Keratinocyte (primary cell): Measurements from ENCODE around the gene OR2S2. TPM values are rescaled to one million over a fixed set of nuclear protein-coding genes. Genes with fewer than 3 reads are reported as not detected.
"Not testable (repeated sequence)": the region's sequence is repeated elsewhere in the genome, so short reads cannot be mapped to it uniquely, and the experiment has no call there.

Source experiments
- DNase-seq: peaks from one replicate; pipeline ENCODE4 v3.0.0-alpha.2; 2011; ENCODE audit warnings: low read depth, missing footprints, low spot score
- FAIRE-seq: peaks from 2 replicates; lab custom pipeline; 2011; peaks lifted over from hg19 to GRCh38; lab: Jason Lieb, UNC
- H2AFZ ChIP-seq: 2 replicates; pipeline ENCODE4 v1.6.0; 2012; ENCODE audit warnings: low read length, control low read depth, inconsistent platforms; ENCODE audit not compliant: control insufficient read depth
- H3K27ac ChIP-seq: 2 replicates; pipeline ENCODE4 v1.5.1; 2011; ENCODE audit warnings: low read length; ENCODE audit not compliant: control insufficient read depth, insufficient read depth
- H3K27me3 ChIP-seq: 3 replicates; pipeline ENCODE4 v1.6.0; 2011; ENCODE audit warnings: low read length; ENCODE audit not compliant: control insufficient read depth, insufficient read depth; ENCODE audit errors: extremely low read depth
- H3K36me3 ChIP-seq, 2 experiments: 2 replicates in 1 of 2; 3 replicates in 1 of 2; pipeline ENCODE4 v1.5.1; 2011; ENCODE audit warnings: low read length in 2 of 2, mild to moderate bottlenecking in 1 of 2; ENCODE audit not compliant: control insufficient read depth in 2 of 2, insufficient read depth in 2 of 2; ENCODE audit errors: extremely low read depth in 1 of 2
- H3K4me1 ChIP-seq: 3 replicates; pipeline ENCODE4 v1.5.1; 2011; ENCODE audit warnings: low read length; ENCODE audit not compliant: control insufficient read depth, insufficient read depth; ENCODE audit errors: extremely low read depth
- H3K4me2 ChIP-seq: 3 replicates; pipeline ENCODE4 v1.6.0; 2011; ENCODE audit warnings: low read depth, low read length; ENCODE audit not compliant: control insufficient read depth, insufficient read depth; ENCODE audit errors: extremely low read depth
- H3K4me3 ChIP-seq, 3 experiments: fragments of 200-600 bp in 1 of 3; sonication (generic) in 1 of 3; 2 replicates in 2 of 3; 3 replicates in 1 of 3; pipeline ENCODE4 v1.5.1; 2011 to 2016; ENCODE audit warnings: low read length in 3 of 3, mild to moderate bottlenecking in 3 of 3, control low read depth in 2 of 3, inconsistent platforms in 1 of 3, low read depth in 1 of 3, mixed read lengths in 1 of 3, mixed run types in 1 of 3, moderate library complexity in 1 of 3; ENCODE audit not compliant: control insufficient read depth in 2 of 3, insufficient read depth in 2 of 3; ENCODE audit errors: extremely low read depth in 1 of 3
- H3K79me2 ChIP-seq: 2 replicates; pipeline ENCODE4 v1.6.0; 2012; ENCODE audit warnings: low read length; ENCODE audit not compliant: control insufficient read depth, insufficient read depth
- H3K9ac ChIP-seq: 3 replicates; pipeline ENCODE4 v1.6.0; 2011; ENCODE audit warnings: low read length; ENCODE audit not compliant: control insufficient read depth, insufficient read depth; ENCODE audit errors: extremely low read depth
- H3K9me1 ChIP-seq: 3 replicates; pipeline ENCODE4 v1.6.0; 2011; ENCODE audit warnings: low read length; ENCODE audit not compliant: control insufficient read depth, insufficient read depth; ENCODE audit errors: extremely low read depth
- H3K9me3 ChIP-seq: 2 replicates; pipeline ENCODE4 v1.5.1; 2012; ENCODE audit warnings: low read depth, low read length; ENCODE audit not compliant: control insufficient read depth
- H4K20me1 ChIP-seq: 3 replicates; pipeline ENCODE4 v1.6.0; 2011; ENCODE audit warnings: low read length; ENCODE audit not compliant: control insufficient read depth, insufficient read depth; ENCODE audit errors: extremely low read depth
- EZH2 ChIP-seq: IDR thresholded peaks from one replicate; pipeline ENCODE4 v1.6.1; 2012; ENCODE audit warnings: inconsistent platforms, mild to moderate bottlenecking, low read length, moderate library complexity
- dilution Hi-C: fragments of 300-500 bp; cut with MboI; formaldehyde crosslinking; loops from one replicate; pipeline ENCODE4 v1.7.0; 2020; ENCODE audit warnings: low sequenced_read_pairs; ENCODE audit not compliant: extremely low pct_ligation_motif_present
- polyA plus RNA-seq, 5 experiments: library from polyadenylated mRNA; depleted of rRNA in 3 of 5; stranded (reverse) in 3 of 5; stranded (forward) in 1 of 5; unstranded in 1 of 5; fragments of >200 nt; gene quantifications; 1 replicate in 1 of 5; 2 replicates in 3 of 5; 3 replicates in 1 of 5; pipeline versions ENCODE4 v1.2.1 to v1.2.3, GENCODE V29; 2011 to 2012; ENCODE audit warnings: missing spikeins in 2 of 5, low read depth in 1 of 5, low replicate concordance in 1 of 5
- TF ChIP-seq, protein P1 (sequence below), 3 experiments: IDR thresholded peaks in 1 of 3; conservative IDR thresholded peaks in 1 of 3; optimal IDR thresholded peaks in 1 of 3; 2 replicates in 2 of 3; 3 replicates in 1 of 3; pipeline versions ENCODE3 to v1.5.1; 2011; ENCODE audit warnings: low read length in 3 of 3, mild to moderate bottlenecking in 3 of 3, moderate library complexity in 2 of 3, control low read depth in 1 of 3, inconsistent platforms in 1 of 3; ENCODE audit not compliant: insufficient read depth in 2 of 3; ENCODE audit errors: extremely low read depth in 1 of 3

Gene OR2S2
- polyA plus RNA-seq, 1 donor (not counting 4 experiments of a cell fraction or from before 2014, with no cell fraction given): not detected

DNA sequence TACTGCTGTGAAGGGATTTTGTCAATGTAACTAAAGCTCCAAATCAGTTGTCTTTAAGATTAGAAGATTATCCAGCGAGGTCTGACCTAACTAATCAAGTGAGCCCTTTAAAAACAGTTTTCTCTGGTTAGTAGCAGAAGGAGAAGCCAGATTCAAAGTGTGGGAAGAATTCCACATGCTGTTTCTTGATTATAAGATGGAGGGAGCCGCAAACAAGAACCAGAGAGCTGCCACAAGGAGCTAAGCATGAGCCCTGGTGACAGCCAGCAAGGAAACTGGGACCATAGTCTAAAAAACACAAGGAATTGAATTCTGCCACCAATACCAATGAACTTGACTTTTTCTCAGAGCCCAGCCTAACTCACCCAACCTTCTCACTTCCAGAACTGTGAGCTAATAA, 37.0 kb upstream of the OR2S2 start:
- FAIRE-seq (no peak), DNase-seq (no peak)
- TF ChIP-seq, protein P1, sequence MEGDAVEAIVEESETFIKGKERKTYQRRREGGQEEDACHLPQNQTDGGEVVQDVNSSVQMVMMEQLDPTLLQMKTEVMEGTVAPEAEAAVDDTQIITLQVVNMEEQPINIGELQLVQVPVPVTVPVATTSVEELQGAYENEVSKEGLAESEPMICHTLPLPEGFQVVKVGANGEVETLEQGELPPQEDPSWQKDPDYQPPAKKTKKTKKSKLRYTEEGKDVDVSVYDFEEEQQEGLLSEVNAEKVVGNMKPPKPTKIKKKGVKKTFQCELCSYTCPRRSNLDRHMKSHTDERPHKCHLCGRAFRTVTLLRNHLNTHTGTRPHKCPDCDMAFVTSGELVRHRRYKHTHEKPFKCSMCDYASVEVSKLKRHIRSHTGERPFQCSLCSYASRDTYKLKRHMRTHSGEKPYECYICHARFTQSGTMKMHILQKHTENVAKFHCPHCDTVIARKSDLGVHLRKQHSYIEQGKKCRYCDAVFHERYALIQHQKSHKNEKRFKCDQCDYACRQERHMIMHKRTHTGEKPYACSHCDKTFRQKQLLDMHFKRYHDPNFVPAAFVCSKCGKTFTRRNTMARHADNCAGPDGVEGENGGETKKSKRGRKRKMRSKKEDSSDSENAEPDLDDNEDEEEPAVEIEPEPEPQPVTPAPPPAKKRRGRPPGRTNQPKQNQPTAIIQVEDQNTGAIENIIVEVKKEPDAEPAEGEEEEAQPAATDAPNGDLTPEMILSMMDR (optimal IDR thresholded peaks at IDR 0.05 in 1 of 3, IDR thresholded peaks at IDR 0.05 in 1 of 3, conservative IDR thresholded peaks at IDR 0.05 in 1 of 3; ENCODE audit: extremely low read depth in 1 of 3, insufficient read depth in 2 of 3, low read length in 3 of 3): no peak
- TF ChIP-seq EZH2: no peak
- dilution Hi-C loops: no loop called here
- Histone ChIP-seq H3K36me3 (no peaks in the 10 kb centered on the region), H3K27ac (no peak overlapping the region), H3K4me2 (no peak overlapping the region), H3K9me3 (no peaks in the 10 kb centered on the region), H3K9ac (no peak overlapping the region), H4K20me1 (no peaks in the 10 kb centered on the region), H3K4me3 (no peak overlapping the region), H3K79me2 (no peaks in the 10 kb centered on the region), H3K9me1 (no peaks in the 10 kb centered on the region), H2AFZ (no peak overlapping the region), H3K4me1 (no peaks in the 10 kb centered on the region), H3K27me3 (peaks cover 12% of the 10 kb centered on the region)

DNA sequence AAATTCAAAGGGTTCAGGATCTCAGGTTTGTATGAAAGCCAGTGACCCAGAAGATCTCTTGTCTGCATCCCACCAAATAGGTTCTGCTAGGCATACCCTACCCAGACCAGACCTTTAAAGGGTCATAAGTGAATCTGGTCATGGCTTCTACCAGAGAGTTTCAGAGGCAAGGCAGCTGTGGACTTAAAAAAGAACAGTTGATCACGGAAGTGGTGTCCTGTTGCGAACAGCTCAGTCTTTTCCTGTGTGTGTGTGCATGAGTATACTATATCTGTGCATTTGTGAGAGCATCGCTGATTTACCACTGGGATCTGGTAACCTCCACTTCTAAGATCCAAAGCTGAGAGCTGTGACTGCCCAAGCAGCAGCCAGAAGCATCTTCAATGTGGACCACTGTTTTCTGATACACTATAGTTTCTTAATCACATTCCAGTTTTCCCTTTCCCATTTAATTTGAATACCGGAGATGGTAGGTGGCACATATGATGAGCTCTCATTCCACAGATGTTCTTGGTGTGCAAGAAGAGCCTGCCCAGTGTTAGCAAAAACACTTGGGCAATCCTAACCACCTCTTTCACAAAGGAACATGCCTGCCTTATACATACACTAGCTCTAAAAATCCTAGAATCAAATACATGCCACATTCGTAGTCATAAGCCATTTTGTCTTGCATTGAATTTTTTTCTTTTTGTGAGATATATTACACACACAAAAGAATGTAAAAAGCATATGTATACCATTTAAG, 36.2 kb upstream of the OR2S2 start:
- H3K36me3 ChIP-seq: no peaks in the 10 kb centered on the region
- FAIRE-seq (no peak), DNase-seq (no peak)
- no peak for TF ChIP-seq EZH2
- TF ChIP-seq, protein P1 (optimal IDR thresholded peaks at IDR 0.05 in 1 of 3, IDR thresholded peaks at IDR 0.05 in 1 of 3, conservative IDR thresholded peaks at IDR 0.05 in 1 of 3; ENCODE audit: extremely low read depth in 1 of 3, insufficient read depth in 2 of 3, low read length in 3 of 3): no peak
- H3K27ac ChIP-seq: no peak overlapping the region
- no peaks in the 10 kb centered on the region for H4K20me1 ChIP-seq
- H3K9me1 ChIP-seq: no peaks in the 10 kb centered on the region
- H3K4me1 ChIP-seq: no peaks in the 10 kb centered on the region
- dilution Hi-C loops: no loop called here
- H3K9me3 ChIP-seq: no peaks in the 10 kb centered on the region
- H3K9ac ChIP-seq: no peak overlapping the region
- H3K27me3 ChIP-seq: peaks cover 12% of the 10 kb centered on the region
- no peak overlapping the region for H2AFZ ChIP-seq
- no peak overlapping the region for H3K4me3 ChIP-seq
- no peak overlapping the region for H3K4me2 ChIP-seq
- H3K79me2 ChIP-seq: no peaks in the 10 kb centered on the region

DNA sequence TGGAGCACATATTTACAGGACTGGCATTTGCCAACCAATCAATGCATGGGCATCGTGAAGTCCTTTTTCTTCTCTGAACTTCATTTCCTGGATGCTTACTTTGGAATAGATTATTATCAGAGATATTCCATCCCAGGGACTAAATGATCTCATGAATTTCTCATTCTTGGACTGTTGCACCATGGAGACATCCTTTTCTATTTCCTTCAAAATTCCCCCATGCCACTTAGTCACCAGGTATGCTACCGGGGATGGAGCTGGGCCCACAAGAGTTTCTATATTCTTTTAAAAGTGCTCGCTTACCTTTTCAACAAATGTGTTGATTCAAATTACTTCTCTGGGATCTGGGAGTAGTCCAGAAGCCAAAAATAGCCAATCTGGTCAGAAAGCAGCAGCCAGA, 35.2 kb upstream of the OR2S2 start:
- dilution Hi-C loops, H3K9me1 ChIP-seq: not testable (repeated sequence)

More for the DNA sequence above, 35.2 kb upstream of the OR2S2 start:
- H4K20me1 ChIP-seq, H3K4me1 ChIP-seq, H3K27ac ChIP-seq, H3K4me2 ChIP-seq, H3K36me3 ChIP-seq, FAIRE-seq, DNase-seq, H3K9ac ChIP-seq, H3K9me3 ChIP-seq, H2AFZ ChIP-seq, H3K4me3 ChIP-seq, H3K79me2 ChIP-seq: not testable (repeated sequence)
- peaks cover 12% of the 10 kb centered on the region for H3K27me3 ChIP-seq
